Tibial nerve (tissue), 3 donors: ENCODE results near the gene YJEFN3.

Experiments
- CTCF ChIP-seq, 5 experiments: fragments of 200-600 bp in 3 of 5; fragments of 450-650 bp in 2 of 5; sonication (generic) in 3 of 5; IDR thresholded peaks; one replicate each; pipeline ENCODE4 v1.5.1; 2016 to 2019; ENCODE audit warnings: antibody characterized with exemption in 5 of 5, mild to moderate bottlenecking in 3 of 5, moderate library complexity in 2 of 5
- POLR2A ChIP-seq, 2 donors: fragments of 450-650 bp; IDR thresholded peaks; one replicate each; pipeline ENCODE4 v1.6.1; 2017; ENCODE audit warnings: antibody characterized with exemption in 2 of 2, mild to moderate bottlenecking in 2 of 2, moderate library complexity in 2 of 2

- TF ChIP-seq POLR2A (IDR thresholded peaks at IDR 0.05): no peak
- no peak for TF ChIP-seq CTCF (IDR thresholded peaks at IDR 0.05)
Observed at GRCh38 chr19:19559931-19560330, 31.2 kb downstream of the YJEFN3 start.
